Parathyroid adenoma (tissue), 2 donors: Measurements from ENCODE around the gene EDDM13.

ENCODE experiments used
- H2AFZ ChIP-seq: fragments of 300-600 bp; sonication (generic); one replicate; pipeline ENCODE4 v1.7.0; 2017; ENCODE audit warnings: antibody characterized with exemption, mild to moderate bottlenecking
- H3K27ac ChIP-seq: fragments of 300-600 bp; sonication (generic); one replicate; pipeline ENCODE4 v1.7.0; 2017
- H3K27me3 ChIP-seq: fragments of 300-600 bp; sonication (generic); one replicate; pipeline ENCODE4 v1.7.0; 2017; ENCODE audit warnings: low read length; ENCODE audit not compliant: control insufficient read depth, insufficient read depth
- H3K36me3 ChIP-seq: fragments of 300-600 bp; sonication (generic); one replicate; pipeline ENCODE4 v1.7.0; 2017; ENCODE audit warnings: low read length; ENCODE audit not compliant: control insufficient read depth, insufficient read depth
- H3K4me1 ChIP-seq: fragments of 300-600 bp; sonication (generic); one replicate; pipeline ENCODE4 v1.7.0; 2017; ENCODE audit warnings: control low read depth
- H3K4me2 ChIP-seq: fragments of 300-600 bp; sonication (generic); one replicate; pipeline ENCODE4 v1.7.0; 2017; ENCODE audit warnings: low read length
- H3K4me3 ChIP-seq: fragments of 300-600 bp; sonication (generic); one replicate; pipeline ENCODE4 v1.7.0; 2017; ENCODE audit warnings: low read depth, low read length
- H3K79me2 ChIP-seq: fragments of 300-600 bp; sonication (generic); one replicate; pipeline ENCODE4 v1.7.0; 2017; ENCODE audit warnings: control low read depth
- H3K9ac ChIP-seq: fragments of 300-600 bp; sonication (generic); one replicate; pipeline ENCODE4 v1.7.0; 2017; ENCODE audit warnings: mild to moderate bottlenecking
- H3K9me3 ChIP-seq: fragments of 300-600 bp; sonication (generic); one replicate; pipeline ENCODE4 v1.7.0; 2017; ENCODE audit warnings: low read length; ENCODE audit not compliant: control insufficient read depth
- TF ChIP-seq, protein P1 (sequence below): fragments of 300-600 bp; sonication (generic); IDR thresholded peaks from one replicate; pipeline ENCODE4 v1.7.0; 2017; ENCODE audit warnings: antibody characterized with exemption, mild to moderate bottlenecking
- donor health status: primary hyperparathyroidism.

EDDM13 gene

GRCh38 chr19:56347163-56347778, 74.7 kb downstream of the EDDM13 start:
- H2AFZ ChIP-seq: no peak overlapping the region
- H3K4me1 ChIP-seq: no peaks in the 10 kb centered on the region
- no peak overlapping the region for H3K4me3 ChIP-seq
- TF ChIP-seq, protein P1, sequence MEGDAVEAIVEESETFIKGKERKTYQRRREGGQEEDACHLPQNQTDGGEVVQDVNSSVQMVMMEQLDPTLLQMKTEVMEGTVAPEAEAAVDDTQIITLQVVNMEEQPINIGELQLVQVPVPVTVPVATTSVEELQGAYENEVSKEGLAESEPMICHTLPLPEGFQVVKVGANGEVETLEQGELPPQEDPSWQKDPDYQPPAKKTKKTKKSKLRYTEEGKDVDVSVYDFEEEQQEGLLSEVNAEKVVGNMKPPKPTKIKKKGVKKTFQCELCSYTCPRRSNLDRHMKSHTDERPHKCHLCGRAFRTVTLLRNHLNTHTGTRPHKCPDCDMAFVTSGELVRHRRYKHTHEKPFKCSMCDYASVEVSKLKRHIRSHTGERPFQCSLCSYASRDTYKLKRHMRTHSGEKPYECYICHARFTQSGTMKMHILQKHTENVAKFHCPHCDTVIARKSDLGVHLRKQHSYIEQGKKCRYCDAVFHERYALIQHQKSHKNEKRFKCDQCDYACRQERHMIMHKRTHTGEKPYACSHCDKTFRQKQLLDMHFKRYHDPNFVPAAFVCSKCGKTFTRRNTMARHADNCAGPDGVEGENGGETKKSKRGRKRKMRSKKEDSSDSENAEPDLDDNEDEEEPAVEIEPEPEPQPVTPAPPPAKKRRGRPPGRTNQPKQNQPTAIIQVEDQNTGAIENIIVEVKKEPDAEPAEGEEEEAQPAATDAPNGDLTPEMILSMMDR: no peak
- no peaks in the 10 kb centered on the region for H3K79me2 ChIP-seq
- H3K27ac ChIP-seq: no peak overlapping the region
- no peaks in the 10 kb centered on the region for H3K27me3 ChIP-seq
- no peak overlapping the region for H3K9ac ChIP-seq
- H3K4me2 ChIP-seq: no peak overlapping the region
- H3K36me3 ChIP-seq: no peaks in the 10 kb centered on the region
- H3K9me3 ChIP-seq: no peaks in the 10 kb centered on the region

DNA sequence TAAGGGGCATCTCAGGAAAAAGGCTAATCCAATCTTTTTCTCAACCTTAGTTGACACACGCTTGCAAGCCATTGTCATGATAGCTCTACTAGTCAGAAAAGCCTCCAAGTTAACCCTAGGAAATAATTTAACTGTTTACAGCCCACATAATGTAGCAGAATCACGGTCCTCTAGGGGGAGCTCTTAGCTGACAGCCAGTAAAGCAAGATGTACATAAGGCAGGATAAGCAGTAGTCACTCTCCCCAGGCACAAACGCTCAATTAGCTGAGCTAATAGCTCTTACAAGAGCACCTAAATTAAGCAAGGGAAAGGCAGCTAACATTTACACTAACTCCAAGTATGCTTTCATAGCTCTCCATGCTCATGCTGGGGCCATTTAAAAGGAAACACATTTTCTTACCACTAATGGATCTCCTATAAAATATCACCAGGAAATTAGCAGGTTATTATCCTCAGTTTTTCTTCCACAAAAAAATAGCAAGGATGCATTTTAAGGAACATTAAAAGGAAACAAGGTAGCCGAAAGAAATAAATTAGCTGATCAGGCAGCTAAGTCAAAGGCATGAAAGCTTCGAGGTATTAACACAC, 75.8 kb downstream of the EDDM13 start:
- no peak overlapping the region for H3K27ac ChIP-seq
- H2AFZ ChIP-seq: no peak overlapping the region
- H3K27me3 ChIP-seq: no peaks in the 10 kb centered on the region
- no peaks in the 10 kb centered on the region for H3K79me2 ChIP-seq
- H3K4me1 ChIP-seq: no peaks in the 10 kb centered on the region
- TF ChIP-seq, protein P1: no peak
- H3K36me3 ChIP-seq: no peaks in the 10 kb centered on the region
- no peaks in the 10 kb centered on the region for H3K9me3 ChIP-seq
- no peak overlapping the region for H3K9ac ChIP-seq
- no peak overlapping the region for H3K4me3 ChIP-seq
- H3K4me2 ChIP-seq: no peak overlapping the region

DNA sequence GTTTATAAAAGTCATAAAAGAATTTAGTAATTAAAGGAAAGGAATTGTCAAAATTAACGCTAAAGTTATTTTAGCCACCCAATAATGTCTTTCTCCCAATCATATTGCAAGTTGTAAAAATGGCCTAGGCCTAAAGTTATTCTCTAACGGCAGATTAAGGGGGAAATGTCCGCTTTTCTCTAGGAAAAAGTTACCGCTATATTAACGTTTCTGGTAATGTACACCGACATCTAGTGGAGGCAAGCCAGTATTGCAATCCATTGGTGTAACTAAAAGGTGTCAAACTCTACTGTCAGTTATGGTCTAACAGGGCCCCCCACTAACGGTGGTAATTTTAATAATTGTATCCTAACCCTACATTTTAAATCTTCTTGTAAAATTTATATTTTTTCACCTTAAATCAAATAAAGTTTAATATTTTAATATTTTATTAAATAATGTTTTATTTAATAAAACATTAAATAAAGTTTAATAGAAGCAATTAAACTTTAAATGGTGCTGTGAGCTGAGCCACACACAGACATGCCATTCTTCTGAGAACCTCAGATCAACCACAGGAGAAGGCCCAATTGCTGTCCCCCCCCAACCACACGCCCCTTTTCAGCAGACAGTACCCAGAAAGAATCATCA, 78.0 kb downstream of the EDDM13 start:
- TF ChIP-seq, protein P1: peak; percentile 86
- H3K27me3 ChIP-seq: no peaks in the 10 kb centered on the region

GRCh38 chr19:56351208-56351607, 78.7 kb downstream of the EDDM13 start:
- H3K79me2 ChIP-seq: no peaks in the 10 kb centered on the region
- H3K4me1 ChIP-seq: no peaks in the 10 kb centered on the region
- H3K9ac ChIP-seq: no peak overlapping the region
- no peak overlapping the region for H3K4me2 ChIP-seq
- TF ChIP-seq, protein P1: no peak
- H3K36me3 ChIP-seq: no peaks in the 10 kb centered on the region
- no peak overlapping the region for H3K4me3 ChIP-seq
- H2AFZ ChIP-seq: no peak overlapping the region
- H3K27me3 ChIP-seq: no peaks in the 10 kb centered on the region
- no peaks in the 10 kb centered on the region for H3K9me3 ChIP-seq
- no peak overlapping the region for H3K27ac ChIP-seq

More for the DNA sequence above, 78.0 kb downstream of the EDDM13 start:
- Histone ChIP-seq H3K9ac (no peak overlapping the region), H3K79me2 (no peaks in the 10 kb centered on the region), H3K27ac (no peak overlapping the region), H3K9me3 (no peaks in the 10 kb centered on the region), H3K36me3 (no peaks in the 10 kb centered on the region), H3K4me2 (no peak overlapping the region), H2AFZ (peak overlapping the region; percentile 13), H3K4me3 (no peak overlapping the region), H3K4me1 (no peaks in the 10 kb centered on the region)
